ENCODE data around the gene RTF1.

RTF1 gene

GRCh38 chr15:41502795-41503668 is 86.1 kb downstream of the RTF1 start:
- Mint-ChIP-seq H3K27me3 (peaks cover 17% of the 10 kb centered on the region), H3K4me1 (ENCODE audit: low read depth) (peaks cover 7% of the 10 kb centered on the region), H3K27ac (no peak overlapping the region), H3K9me3 (ENCODE audit: low read depth) (no peaks in the 10 kb centered on the region), H3K4me3 (peak overlapping the region; percentile 71), H3K36me3 (no peaks in the 10 kb centered on the region)

- peaks cover 7% of the 10 kb centered on the region for H3K4me1 Mint-ChIP-seq (ENCODE audit: low read depth)
- peaks cover 14% of the 10 kb centered on the region for H3K27me3 Mint-ChIP-seq
- H3K4me3 Mint-ChIP-seq: peak overlapping the region; percentile 44
- H3K36me3 Mint-ChIP-seq: no peaks in the 10 kb centered on the region
- H3K27ac Mint-ChIP-seq: no peak overlapping the region
- H3K9me3 Mint-ChIP-seq (ENCODE audit: low read depth): no peaks in the 10 kb centered on the region
Observed at GRCh38 chr15:41503669-41504010, 86.7 kb downstream of the RTF1 start.

- no peak overlapping the region for H3K27ac Mint-ChIP-seq
Observed at GRCh38 chr15:41504751-41505492, 88.0 kb downstream of the RTF1 start.

GRCh38 chr15:41505776-41506175 is 88.9 kb downstream of the RTF1 start:
- Mint-ChIP-seq H3K27ac (no peak overlapping the region), H3K4me1 (ENCODE audit: low read depth) (peaks cover 7% of the 10 kb centered on the region), H3K9me3 (ENCODE audit: low read depth) (no peaks in the 10 kb centered on the region), H3K36me3 (no peaks in the 10 kb centered on the region), H3K27me3 (peaks cover 9% of the 10 kb centered on the region), H3K4me3 (no peak overlapping the region)

More at GRCh38 chr15:41504751-41505492, 88.0 kb downstream of the RTF1 start:
- Mint-ChIP-seq H3K36me3 (no peaks in the 10 kb centered on the region), H3K27me3 (peaks cover 10% of the 10 kb centered on the region), H3K9me3 (ENCODE audit: low read depth) (no peaks in the 10 kb centered on the region), H3K4me1 (ENCODE audit: low read depth) (peaks cover 7% of the 10 kb centered on the region), H3K4me3 (no peak overlapping the region)

GRCh38 chr15:41506796-41507341 is 90.0 kb downstream of the RTF1 start:
- Mint-ChIP-seq H3K27ac (no peak overlapping the region), H3K9me3 (ENCODE audit: low read depth) (no peaks in the 10 kb centered on the region), H3K27me3 (peaks cover 6% of the 10 kb centered on the region), H3K4me1 (ENCODE audit: low read depth) (peaks cover 3% of the 10 kb centered on the region), H3K36me3 (no peaks in the 10 kb centered on the region), H3K4me3 (no peak overlapping the region)

- no peak overlapping the region for H3K4me3 Mint-ChIP-seq
- no peaks in the 10 kb centered on the region for H3K9me3 Mint-ChIP-seq (ENCODE audit: low read depth)
- peaks cover 12% of the 10 kb centered on the region for H3K4me1 Mint-ChIP-seq (ENCODE audit: low read depth)
- no peak overlapping the region for H3K27ac Mint-ChIP-seq
- H3K27me3 Mint-ChIP-seq: peaks cover 9% of the 10 kb centered on the region
- no peaks in the 10 kb centered on the region for H3K36me3 Mint-ChIP-seq
Observed at GRCh38 chr15:41507820-41508290, 91.0 kb downstream of the RTF1 start.

- no peaks in the 10 kb centered on the region for H3K36me3 Mint-ChIP-seq
- no peak overlapping the region for H3K4me3 Mint-ChIP-seq
- no peaks in the 10 kb centered on the region for H3K9me3 Mint-ChIP-seq (ENCODE audit: low read depth)
- H3K27ac Mint-ChIP-seq: no peak overlapping the region
- H3K27me3 Mint-ChIP-seq: peaks cover 7% of the 10 kb centered on the region
- H3K4me1 Mint-ChIP-seq (ENCODE audit: low read depth): peaks cover 24% of the 10 kb centered on the region
Observed at GRCh38 chr15:41510728-41511127, 93.8 kb downstream of the RTF1 start.

- Mint-ChIP-seq H3K4me3 (no peak overlapping the region), H3K4me1 (ENCODE audit: low read depth) (peaks cover 24% of the 10 kb centered on the region), H3K27me3 (peaks cover 7% of the 10 kb centered on the region), H3K27ac (no peak overlapping the region), H3K9me3 (ENCODE audit: low read depth) (no peaks in the 10 kb centered on the region), H3K36me3 (no peaks in the 10 kb centered on the region)
Observed at GRCh38 chr15:41511331-41511898, 94.5 kb downstream of the RTF1 start.

GRCh38 chr15:41511899-41512369 is 95.0 kb downstream of the RTF1 start:
- H3K27ac Mint-ChIP-seq: no peak overlapping the region
- H3K27me3 Mint-ChIP-seq: peaks cover 7% of the 10 kb centered on the region
- peak overlapping the region; percentile 77 for H3K4me3 Mint-ChIP-seq
- no peaks in the 10 kb centered on the region for H3K9me3 Mint-ChIP-seq (ENCODE audit: low read depth)
- H3K4me1 Mint-ChIP-seq (ENCODE audit: low read depth): peaks cover 24% of the 10 kb centered on the region
- no peaks in the 10 kb centered on the region for H3K36me3 Mint-ChIP-seq

GRCh38 chr15:41512512-41512939 is 95.6 kb downstream of the RTF1 start:
- no peak overlapping the region for H3K27ac Mint-ChIP-seq
- H3K9me3 Mint-ChIP-seq (ENCODE audit: low read depth): no peaks in the 10 kb centered on the region
- peaks cover 7% of the 10 kb centered on the region for H3K27me3 Mint-ChIP-seq

GRCh38 chr15:41512940-41513505 is 96.1 kb downstream of the RTF1 start:
- Mint-ChIP-seq H3K4me3 (peak overlapping the region; percentile 77), H3K4me1 (ENCODE audit: low read depth) (peaks cover 24% of the 10 kb centered on the region), H3K27ac (no peak overlapping the region), H3K27me3 (peaks cover 7% of the 10 kb centered on the region), H3K36me3 (peaks cover 3% of the 10 kb centered on the region), H3K9me3 (ENCODE audit: low read depth) (no peaks in the 10 kb centered on the region)

More at GRCh38 chr15:41512512-41512939, 95.6 kb downstream of the RTF1 start:
- Mint-ChIP-seq H3K4me3 (peak overlapping the region; percentile 77), H3K4me1 (ENCODE audit: low read depth) (peaks cover 24% of the 10 kb centered on the region), H3K36me3 (no peaks in the 10 kb centered on the region)

GRCh38 chr15:41513506-41514227 is 96.8 kb downstream of the RTF1 start, which contains the start of gene LTK:
LTK (minus strand) TSS chr15:41513827; CDS start chr15:41513709, 118 bp downstream.
- H3K9me3 Mint-ChIP-seq (ENCODE audit: low read depth): no peaks in the 10 kb centered on the region
- peaks cover 24% of the 10 kb centered on the region for H3K4me1 Mint-ChIP-seq (ENCODE audit: low read depth)
- peaks cover 7% of the 10 kb centered on the region for H3K27me3 Mint-ChIP-seq
- peaks cover 3% of the 10 kb centered on the region for H3K36me3 Mint-ChIP-seq
- peak within 1 kb of the TSS; percentile 77 for H3K4me3 Mint-ChIP-seq
- H3K27ac Mint-ChIP-seq: no peak within 1 kb of the TSS

GRCh38 chr15:41517895-41518449 is 101.1 kb downstream of the RTF1 start:
- no peaks in the 10 kb centered on the region for H3K9me3 Mint-ChIP-seq (ENCODE audit: low read depth)
- peaks cover 14% of the 10 kb centered on the region for H3K4me1 Mint-ChIP-seq (ENCODE audit: low read depth)
- no peak overlapping the region for H3K27ac Mint-ChIP-seq
- no peak overlapping the region for H3K4me3 Mint-ChIP-seq
- H3K36me3 Mint-ChIP-seq: peaks cover 3% of the 10 kb centered on the region
- H3K27me3 Mint-ChIP-seq: no peaks in the 10 kb centered on the region
